Measurements from ENCODE around the gene SLC24A4. TPM values are rescaled to one million over a fixed set of nuclear protein-coding genes. Genes with fewer than 3 reads are reported as not detected.

SLC24A4 gene
- total RNA-seq, 1 donor from 2014 or later, result 0.34 TPM

GRCh38 chr14:92471919-92472318, 149.0 kb downstream of the SLC24A4 start:
- H3K27ac Mint-ChIP-seq (ENCODE audit: unreplicated experiment), result no peak overlapping the region
- H3K9me3 Mint-ChIP-seq (ENCODE audit: unreplicated experiment), result peaks cover 2% of the 10 kb centered on the region
- TF ChIP-seq, protein P1, sequence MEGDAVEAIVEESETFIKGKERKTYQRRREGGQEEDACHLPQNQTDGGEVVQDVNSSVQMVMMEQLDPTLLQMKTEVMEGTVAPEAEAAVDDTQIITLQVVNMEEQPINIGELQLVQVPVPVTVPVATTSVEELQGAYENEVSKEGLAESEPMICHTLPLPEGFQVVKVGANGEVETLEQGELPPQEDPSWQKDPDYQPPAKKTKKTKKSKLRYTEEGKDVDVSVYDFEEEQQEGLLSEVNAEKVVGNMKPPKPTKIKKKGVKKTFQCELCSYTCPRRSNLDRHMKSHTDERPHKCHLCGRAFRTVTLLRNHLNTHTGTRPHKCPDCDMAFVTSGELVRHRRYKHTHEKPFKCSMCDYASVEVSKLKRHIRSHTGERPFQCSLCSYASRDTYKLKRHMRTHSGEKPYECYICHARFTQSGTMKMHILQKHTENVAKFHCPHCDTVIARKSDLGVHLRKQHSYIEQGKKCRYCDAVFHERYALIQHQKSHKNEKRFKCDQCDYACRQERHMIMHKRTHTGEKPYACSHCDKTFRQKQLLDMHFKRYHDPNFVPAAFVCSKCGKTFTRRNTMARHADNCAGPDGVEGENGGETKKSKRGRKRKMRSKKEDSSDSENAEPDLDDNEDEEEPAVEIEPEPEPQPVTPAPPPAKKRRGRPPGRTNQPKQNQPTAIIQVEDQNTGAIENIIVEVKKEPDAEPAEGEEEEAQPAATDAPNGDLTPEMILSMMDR (IDR thresholded peaks at IDR 0.05; ENCODE audit: partially characterized antibody, unreplicated experiment), result no peak
- no peak overlapping the region for H3K4me3 Mint-ChIP-seq (ENCODE audit: unreplicated experiment)
- DNase-seq, result no peak
- H3K27me3 Mint-ChIP-seq (ENCODE audit: unreplicated experiment), result no peaks in the 10 kb centered on the region
- H3K36me3 Mint-ChIP-seq (ENCODE audit: unreplicated experiment), result peaks cover 14% of the 10 kb centered on the region
- H3K4me1 Mint-ChIP-seq (ENCODE audit: low read depth, unreplicated experiment), result no peaks in the 10 kb centered on the region

DNA sequence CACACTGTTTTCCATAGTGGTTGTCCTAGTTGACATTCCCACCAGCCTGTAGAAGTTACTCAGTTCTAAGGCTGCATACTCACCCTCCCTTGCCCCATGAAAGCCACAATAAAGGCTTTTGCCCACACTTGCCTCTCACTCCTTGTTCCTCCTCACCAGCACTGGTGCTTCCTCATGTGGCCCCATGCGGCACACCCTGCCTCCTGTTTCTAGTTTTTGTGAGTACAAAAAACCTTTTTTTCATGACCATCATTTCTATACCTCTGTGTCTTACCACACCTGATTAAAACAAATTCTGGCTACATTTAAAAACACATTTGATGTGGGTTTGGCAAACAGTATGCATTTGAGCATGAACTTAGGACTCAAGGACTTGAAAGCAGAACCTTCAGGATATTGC, 149.9 kb downstream of the SLC24A4 start:
- TF ChIP-seq, protein P1 (IDR thresholded peaks at IDR 0.05; ENCODE audit: partially characterized antibody, unreplicated experiment), result no peak

DNA sequence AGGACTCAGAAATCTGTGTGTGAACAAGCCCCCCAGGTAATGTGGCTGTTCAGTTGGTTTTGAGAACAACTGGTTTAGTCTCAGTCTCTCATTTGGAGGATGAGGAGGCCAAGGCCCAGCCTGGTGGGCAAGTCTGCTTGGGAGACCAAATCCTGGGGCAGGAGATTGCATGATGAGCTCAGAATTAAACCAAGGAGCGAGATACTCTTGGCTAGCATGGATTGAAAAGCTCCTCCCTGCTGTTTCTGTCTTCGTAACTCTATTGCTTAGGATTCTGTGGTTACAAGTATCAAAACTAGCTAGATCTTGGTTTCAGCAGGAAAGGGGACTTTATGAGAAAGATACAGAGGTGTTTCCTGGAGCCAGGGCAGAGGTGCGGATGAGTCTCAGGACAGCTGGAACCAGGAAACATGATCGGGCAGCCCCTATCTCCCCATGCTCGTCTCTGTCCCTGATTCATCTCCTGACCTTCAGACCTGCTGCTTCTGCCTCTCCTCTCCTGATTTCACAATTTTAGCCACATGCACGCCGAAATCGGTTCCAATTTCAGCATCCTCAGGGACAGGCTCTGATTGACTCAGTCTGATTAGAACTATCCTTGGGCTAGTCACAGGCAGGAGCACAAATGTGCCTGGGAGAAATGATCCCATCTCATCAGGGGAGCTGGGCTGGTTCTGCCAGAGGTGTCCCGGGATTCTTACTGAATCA, 150.4 kb downstream of the SLC24A4 start:
- no peak for DNase-seq
- H3K4me1 Mint-ChIP-seq (ENCODE audit: low read depth, unreplicated experiment), result no peaks in the 10 kb centered on the region
- TF ChIP-seq, protein P1 (IDR thresholded peaks at IDR 0.05; ENCODE audit: partially characterized antibody, unreplicated experiment), result no peak
- H3K4me3 Mint-ChIP-seq (ENCODE audit: unreplicated experiment), result no peak overlapping the region
- peaks cover 9% of the 10 kb centered on the region for H3K36me3 Mint-ChIP-seq (ENCODE audit: unreplicated experiment)
- H3K27me3 Mint-ChIP-seq (ENCODE audit: unreplicated experiment), result no peaks in the 10 kb centered on the region
- peaks cover 4% of the 10 kb centered on the region for H3K9me3 Mint-ChIP-seq (ENCODE audit: unreplicated experiment)
- H3K27ac Mint-ChIP-seq (ENCODE audit: unreplicated experiment), result no peak overlapping the region

More for the DNA sequence above, 149.9 kb downstream of the SLC24A4 start:
- H3K4me3 Mint-ChIP-seq (ENCODE audit: unreplicated experiment), result no peak overlapping the region
- H3K36me3 Mint-ChIP-seq (ENCODE audit: unreplicated experiment), result peaks cover 9% of the 10 kb centered on the region
- H3K27me3 Mint-ChIP-seq (ENCODE audit: unreplicated experiment), result no peaks in the 10 kb centered on the region
- DNase-seq, result no peak
- H3K27ac Mint-ChIP-seq (ENCODE audit: unreplicated experiment), result no peak overlapping the region
- no peaks in the 10 kb centered on the region for H3K4me1 Mint-ChIP-seq (ENCODE audit: low read depth, unreplicated experiment)
- H3K9me3 Mint-ChIP-seq (ENCODE audit: unreplicated experiment), result peaks cover 4% of the 10 kb centered on the region

GRCh38 chr14:92473969-92474535, 151.1 kb downstream of the SLC24A4 start:
- Mint-ChIP-seq H3K4me3 (ENCODE audit: unreplicated experiment) (no peak overlapping the region), H3K9me3 (ENCODE audit: unreplicated experiment) (peaks cover 4% of the 10 kb centered on the region), H3K27ac (ENCODE audit: unreplicated experiment) (no peak overlapping the region), H3K27me3 (ENCODE audit: unreplicated experiment) (no peaks in the 10 kb centered on the region), H3K36me3 (ENCODE audit: unreplicated experiment) (peaks cover 9% of the 10 kb centered on the region), H3K4me1 (ENCODE audit: low read depth, unreplicated experiment) (no peaks in the 10 kb centered on the region)
- no peak for DNase-seq
- TF ChIP-seq, protein P1 (IDR thresholded peaks at IDR 0.05; ENCODE audit: partially characterized antibody, unreplicated experiment), result no peak

GRCh38 chr14:92475037-92475436, 152.1 kb downstream of the SLC24A4 start:
- TF ChIP-seq, protein P1 (IDR thresholded peaks at IDR 0.05; ENCODE audit: partially characterized antibody, unreplicated experiment), result no peak
- H3K4me1 Mint-ChIP-seq (ENCODE audit: low read depth, unreplicated experiment), result no peaks in the 10 kb centered on the region
- no peak for DNase-seq
- H3K9me3 Mint-ChIP-seq (ENCODE audit: unreplicated experiment), result peaks cover 1% of the 10 kb centered on the region
- no peak overlapping the region for H3K27ac Mint-ChIP-seq (ENCODE audit: unreplicated experiment)
- H3K27me3 Mint-ChIP-seq (ENCODE audit: unreplicated experiment), result no peaks in the 10 kb centered on the region
- H3K36me3 Mint-ChIP-seq (ENCODE audit: unreplicated experiment), result peaks cover 4% of the 10 kb centered on the region
- H3K4me3 Mint-ChIP-seq (ENCODE audit: unreplicated experiment), result no peak overlapping the region

All from glutamatergic neuron (in vitro differentiated cells).